ENCODE data around the gene SRGAP1. TPM values are rescaled to one million over a fixed set of nuclear protein-coding genes. Genes with fewer than 3 reads are reported as not detected.

SRGAP1 gene
- total RNA-seq, 1 donor = 26.1 TPM

DNA sequence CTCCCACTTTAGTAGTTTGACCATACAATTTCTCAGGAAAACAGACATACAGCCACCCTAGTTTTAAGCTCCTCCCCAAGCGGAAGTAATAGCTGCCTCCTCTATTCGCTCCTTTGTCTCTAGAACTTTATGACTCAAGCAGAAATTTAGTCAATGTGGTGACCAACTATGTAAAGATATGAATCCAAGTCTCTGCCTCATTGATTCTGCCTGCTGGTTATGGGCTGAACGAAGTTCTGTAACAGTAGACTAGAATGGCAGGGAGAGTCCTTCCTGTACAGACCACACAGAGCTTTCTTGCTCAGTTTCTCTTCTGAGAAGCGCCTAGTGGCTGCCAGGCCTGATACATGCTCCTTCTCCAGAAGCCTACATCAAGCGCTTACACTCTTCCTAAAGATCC is 358.5 kb downstream of the SRGAP1 start:
- H3K79me2 ChIP-seq (ENCODE audit: insufficient read depth, low read length) = no peaks in the 10 kb centered on the region
- H3K36me3 ChIP-seq (ENCODE audit: insufficient read depth, low read length) = no peaks in the 10 kb centered on the region
- H3K9me3 ChIP-seq (ENCODE audit: low read depth, low read length) = no peaks in the 10 kb centered on the region
- no peaks in the 10 kb centered on the region for H3K27me3 ChIP-seq (ENCODE audit: insufficient read depth, low read length)
- H3K4me1 ChIP-seq (ENCODE audit: insufficient read depth, low read length) = no peaks in the 10 kb centered on the region
- DNase-seq (ENCODE audit: insufficient read length, low spot score, missing footprints) = no peak
- H3K4me2 ChIP-seq (ENCODE audit: insufficient read depth, low read length) = no peak overlapping the region
- H2AFZ ChIP-seq (ENCODE audit: low read length) = no peak overlapping the region
- H4K20me1 ChIP-seq (ENCODE audit: insufficient read depth, low read length) = no peaks in the 10 kb centered on the region
- H3K4me3 ChIP-seq (ENCODE audit: insufficient read depth, low read length) = no peak overlapping the region
- no peak for TF ChIP-seq CTCF (IDR thresholded peaks at IDR 0.05; ENCODE audit: extremely low read depth, low read depth, low read length)
- no peak overlapping the region for H3K27ac ChIP-seq (ENCODE audit: low read depth, low read length)

DNA sequence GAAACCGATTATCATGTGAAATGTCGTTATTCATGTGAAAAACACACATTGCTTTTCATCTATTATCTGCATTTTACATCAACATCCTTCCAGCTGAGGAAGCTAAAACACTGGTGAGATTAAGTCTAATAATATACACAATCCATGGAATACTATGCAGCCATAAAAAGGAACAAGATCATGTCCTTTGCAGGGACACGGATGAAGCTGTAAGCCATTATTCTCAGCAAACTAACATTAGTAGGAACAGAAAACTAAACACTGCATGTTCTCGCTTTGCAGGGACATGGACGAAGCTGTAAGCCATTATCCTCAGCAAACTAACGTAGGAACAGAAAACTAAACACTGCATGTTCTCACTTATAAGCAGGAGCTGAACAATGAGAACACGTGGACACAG is 359.3 kb downstream of the SRGAP1 start:
- H3K79me2 ChIP-seq (ENCODE audit: insufficient read depth, low read length) = no peaks in the 10 kb centered on the region
- DNase-seq (ENCODE audit: insufficient read length, low spot score, missing footprints) = no peak
- no peaks in the 10 kb centered on the region for H3K4me1 ChIP-seq (ENCODE audit: insufficient read depth, low read length)
- H3K27ac ChIP-seq (ENCODE audit: low read depth, low read length) = no peak overlapping the region
- TF ChIP-seq CTCF (IDR thresholded peaks at IDR 0.05; ENCODE audit: extremely low read depth, low read depth, low read length) = no peak
- no peaks in the 10 kb centered on the region for H3K9me3 ChIP-seq (ENCODE audit: low read depth, low read length)
- H2AFZ ChIP-seq (ENCODE audit: low read length) = no peak overlapping the region
- H4K20me1 ChIP-seq (ENCODE audit: insufficient read depth, low read length) = no peaks in the 10 kb centered on the region
- no peaks in the 10 kb centered on the region for H3K36me3 ChIP-seq (ENCODE audit: insufficient read depth, low read length)
- H3K4me3 ChIP-seq (ENCODE audit: insufficient read depth, low read length) = no peak overlapping the region
- H3K4me2 ChIP-seq (ENCODE audit: insufficient read depth, low read length) = no peak overlapping the region
- H3K27me3 ChIP-seq (ENCODE audit: insufficient read depth, low read length) = no peaks in the 10 kb centered on the region

GRCh38 chr12:64205542-64205941 is 361.0 kb downstream of the SRGAP1 start:
- Histone ChIP-seq H3K4me2 (ENCODE audit: insufficient read depth, low read length) (no peak overlapping the region), H3K4me1 (ENCODE audit: insufficient read depth, low read length) (no peaks in the 10 kb centered on the region), H4K20me1 (ENCODE audit: insufficient read depth, low read length) (no peaks in the 10 kb centered on the region), H3K4me3 (ENCODE audit: insufficient read depth, low read length) (no peak overlapping the region), H3K9me3 (ENCODE audit: low read depth, low read length) (no peaks in the 10 kb centered on the region), H3K36me3 (ENCODE audit: insufficient read depth, low read length) (no peaks in the 10 kb centered on the region), H3K27ac (ENCODE audit: low read depth, low read length) (no peak overlapping the region), H2AFZ (ENCODE audit: low read length) (no peak overlapping the region), H3K27me3 (ENCODE audit: insufficient read depth, low read length) (no peaks in the 10 kb centered on the region), H3K79me2 (ENCODE audit: insufficient read depth, low read length) (no peaks in the 10 kb centered on the region)
- DNase-seq (ENCODE audit: insufficient read length, low spot score, missing footprints) = no peak
- no peak for TF ChIP-seq CTCF (IDR thresholded peaks at IDR 0.05; ENCODE audit: extremely low read depth, low read depth, low read length)

- Histone ChIP-seq H3K4me1 (ENCODE audit: insufficient read depth, low read length) (no peaks in the 10 kb centered on the region), H3K4me2 (ENCODE audit: insufficient read depth, low read length) (no peak overlapping the region), H3K27ac (ENCODE audit: low read depth, low read length) (no peak overlapping the region), H4K20me1 (ENCODE audit: insufficient read depth, low read length) (no peaks in the 10 kb centered on the region), H3K36me3 (ENCODE audit: insufficient read depth, low read length) (no peaks in the 10 kb centered on the region), H3K27me3 (ENCODE audit: insufficient read depth, low read length) (no peaks in the 10 kb centered on the region), H3K9me3 (ENCODE audit: low read depth, low read length) (no peaks in the 10 kb centered on the region), H3K79me2 (ENCODE audit: insufficient read depth, low read length) (no peaks in the 10 kb centered on the region), H2AFZ (ENCODE audit: low read length) (no peak overlapping the region), H3K4me3 (ENCODE audit: insufficient read depth, low read length) (no peak overlapping the region)
- no peak for TF ChIP-seq CTCF (IDR thresholded peaks at IDR 0.05; ENCODE audit: extremely low read depth, low read depth, low read length)
- no peak for DNase-seq (ENCODE audit: insufficient read length, low spot score, missing footprints)
Measured at GRCh38 chr12:64207453-64207852, 363.0 kb downstream of the SRGAP1 start.

Small RNA genes within 50 kb of the gene (small RNA-seq; reads per million reads assigned to genes)
- not detected for gene AC020611.1
- gene RNU6-1009P = not detected

Other genes starting within 250 kb of the SRGAP1 start
- gene DPY19L2, start 176.2 kb upstream of the SRGAP1 start, total RNA-seq = 1.1 and 2.7 TPM in 2 replicates
- gene RXYLT1, start 64.8 kb upstream of the SRGAP1 start, total RNA-seq = 14.5 and 16.5 TPM in 2 replicates